Sigmoid colon (tissue), 7 donors: ENCODE measurements around the gene CD101. TPM values are rescaled to one million over a fixed set of nuclear protein-coding genes. Genes with fewer than 3 reads are reported as not detected.

Experiments
- DNase-seq: peaks from one replicate; pipeline ENCODE4 v3.0.0-alpha.2; 2019
- H3K27ac ChIP-seq, 4 donors: fragments of 200-600 bp; sonication (generic); one replicate each; pipeline ENCODE4 v1.5.1; 2016 to 2019; ENCODE audit warnings: mild to moderate bottlenecking in 1 of 4
- H3K27me3 ChIP-seq, 3 donors: fragments of 200-600 bp; sonication (generic); one replicate each; pipeline ENCODE4 v1.5.1; 2019; ENCODE audit warnings: mild to moderate bottlenecking in 1 of 3
- H3K36me3 ChIP-seq, 4 donors: fragments of 200-600 bp; sonication (generic); one replicate each; pipeline ENCODE4 v1.5.1; 2016 to 2019
- H3K4me1 ChIP-seq, 4 donors: fragments of 200-600 bp; sonication (generic); one replicate each; pipeline ENCODE4 v1.5.1; 2017 to 2019
- H3K4me3 ChIP-seq, 4 donors: fragments of 200-600 bp; sonication (generic); one replicate each; pipeline ENCODE4 v1.5.1; 2017 to 2019; ENCODE audit warnings: mild to moderate bottlenecking in 2 of 4, moderate library complexity in 1 of 4
- H3K9me3 ChIP-seq, 4 donors: fragments of 200-600 bp in 3 of 4; sonication (generic) in 3 of 4; one replicate each; pipeline versions ENCODE4 v1.5.1 to v1.6.1; 2013 to 2019
- CTCF ChIP-seq, 4 experiments: fragments of 450-650 bp in 3 of 4; fragments of 200-600 bp in 1 of 4; IDR thresholded peaks; one replicate each; pipeline ENCODE4 v1.5.1; 2016 to 2019; ENCODE audit warnings: antibody characterized with exemption in 4 of 4, mild to moderate bottlenecking in 3 of 4, moderate library complexity in 2 of 4
- EP300 ChIP-seq, 4 donors: sonication (generic); formaldehyde crosslinking; IDR thresholded peaks; one replicate each; pipeline ENCODE4 v1.6.1; 2017; ENCODE audit warnings: antibody characterized with exemption in 4 of 4
- POLR2A ChIP-seq, 2 donors: fragments of 450-650 bp; IDR thresholded peaks; one replicate each; pipeline ENCODE4 v1.6.1; 2016; ENCODE audit warnings: antibody characterized with exemption in 2 of 2, mild to moderate bottlenecking in 2 of 2, moderate library complexity in 2 of 2
- POLR2AphosphoS5 ChIP-seq, 4 donors: sonication (generic); formaldehyde crosslinking; IDR thresholded peaks; one replicate each; pipeline ENCODE4 v1.6.1; 2017; ENCODE audit warnings: antibody characterized with exemption in 4 of 4
- WGBS, 2 donors: extraction: QIAGEN DNeasy Blood & Tissue Kit; methylation state at CpG; one replicate each; pipeline ENCODE4 v1.1.7; 2013; 5-methylcytosine and 5-hydroxymethylcytosine counted together
- intact Hi-C: fragments of 100-400 bp; cut with DNase I; formaldehyde crosslinking; loops from one replicate; pipeline ENCODE4 v1.15.1; 2023
- polyA plus RNA-seq, 3 donors: library from polyadenylated mRNA; stranded (reverse); fragments of 200-250 nt; gene quantifications; one replicate each; pipeline ENCODE4 v1.2.3, GENCODE V29; 2013
- total RNA-seq, 4 donors: library from RNA; depleted of rRNA; stranded (reverse); fragments of >200 nt; gene quantifications; one replicate each; pipeline ENCODE4 v1.1.0, GENCODE V29; 2016
- donor health status: healthy with polysubstance abuse.
- donor health status: Bipolar disorder and iron deficiency.
- donor health status: healthy.

The CD101 gene
- total and polyA plus RNA-seq, 7 donors, result 0.60 to 1.7 (median 1.1) TPM

- TF ChIP-seq POLR2AphosphoS5 (IDR thresholded peaks at IDR 0.05), result no peak
- TF ChIP-seq EP300 (IDR thresholded peaks at IDR 0.05), result no peak
- no peak for TF ChIP-seq CTCF (IDR thresholded peaks at IDR 0.05)
- no peak for TF ChIP-seq POLR2A (IDR thresholded peaks at IDR 0.05)
- Histone ChIP-seq H3K4me1 (peaks cover 0 to 3% (median 1%) of the 10 kb centered on the region in 4 donors), H3K36me3 (no peaks in the 10 kb centered on the region), H3K27ac (no peak overlapping the region), H3K27me3 (no peaks in the 10 kb centered on the region), H3K9me3 (no peaks in the 10 kb centered on the region), H3K4me3 (no peak overlapping the region)
- WGBS, 2 donors, result 96% methylated on average over 5 of the region's 5 CpGs
- no peak for DNase-seq
- intact Hi-C loops, result loop anchor here (2.0 kb wide), 1 partner anchor 60 kb away; no protein-coding TSS in a partner anchor
Measured at GRCh38 chr1:117068580-117068979, 67.0 kb downstream of the CD101 start.

- H3K27ac ChIP-seq, result no peak overlapping the region
- 92 to 94% methylated on average over 4 of the region's 4 CpGs for WGBS, 2 donors
- no peaks in the 10 kb centered on the region for H3K36me3 ChIP-seq
- H3K4me3 ChIP-seq, result no peak overlapping the region
- no peaks in the 10 kb centered on the region for H3K9me3 ChIP-seq
- no peak for TF ChIP-seq EP300 (IDR thresholded peaks at IDR 0.05)
- TF ChIP-seq CTCF (IDR thresholded peaks at IDR 0.05), result no peak
- TF ChIP-seq POLR2A (IDR thresholded peaks at IDR 0.05), result no peak
- no peak for TF ChIP-seq POLR2AphosphoS5 (IDR thresholded peaks at IDR 0.05)
- intact Hi-C loops, result loop anchor here (2.0 kb wide), 1 partner anchor 59 kb away; no protein-coding TSS in a partner anchor
- no peaks in the 10 kb centered on the region for H3K27me3 ChIP-seq
- DNase-seq, result no peak
- peaks cover 0 to 3% (median 1%) of the 10 kb centered on the region in 4 donors for H3K4me1 ChIP-seq
Measured at GRCh38 chr1:117069220-117069844, 67.8 kb downstream of the CD101 start.

GRCh38 chr1:117070124-117070523 lies 68.6 kb downstream of the CD101 start:
- intact Hi-C loops, result no loop called here

GRCh38 chr1:117076648-117077047 lies 75.1 kb downstream of the CD101 start:
- Histone ChIP-seq H3K9me3 (no peaks in the 10 kb centered on the region), H3K36me3 (peaks cover 0 to 64% (median 26%) of the 10 kb centered on the region in 4 donors), H3K27me3 (no peaks in the 10 kb centered on the region), H3K27ac (no peak overlapping the region), H3K4me1 (peaks cover 0 to 3% (median 0%) of the 10 kb centered on the region in 4 donors), H3K4me3 (no peak overlapping the region)
- DNase-seq, result no peak
- no peak for TF ChIP-seq CTCF (IDR thresholded peaks at IDR 0.05)
- no peak for TF ChIP-seq EP300 (IDR thresholded peaks at IDR 0.05)
- TF ChIP-seq POLR2A (IDR thresholded peaks at IDR 0.05), result no peak
- TF ChIP-seq POLR2AphosphoS5 (IDR thresholded peaks at IDR 0.05), result no peak
- WGBS, 2 donors, result 95% methylated on average over 5 of the region's 5 CpGs
- intact Hi-C loops, result no loop called here

More at GRCh38 chr1:117070124-117070523, 68.6 kb downstream of the CD101 start:
- Histone ChIP-seq H3K27ac (no peak overlapping the region), H3K36me3 (peaks cover 0 to 3% (median under 1%) of the 10 kb centered on the region in 4 donors), H3K9me3 (no peaks in the 10 kb centered on the region), H3K4me3 (no peak overlapping the region), H3K27me3 (no peaks in the 10 kb centered on the region), H3K4me1 (peaks cover 0 to 3% (median 1%) of the 10 kb centered on the region in 4 donors)
- no peak for DNase-seq
- TF ChIP-seq POLR2AphosphoS5 (IDR thresholded peaks at IDR 0.05), result no peak
- TF ChIP-seq POLR2A (IDR thresholded peaks at IDR 0.05), result no peak
- TF ChIP-seq EP300 (IDR thresholded peaks at IDR 0.05), result no peak
- no peak for TF ChIP-seq CTCF (IDR thresholded peaks at IDR 0.05)
- WGBS, 2 donors, result 82 to 86% methylated on average over 2 of the region's 2 CpGs
